ENCODE data around the gene HLA-B.
"Not testable (repeated sequence)": the region's sequence is repeated elsewhere in the genome, so short reads cannot be mapped to it uniquely, and the experiment has no call there.

Gene HLA-B

DNA sequence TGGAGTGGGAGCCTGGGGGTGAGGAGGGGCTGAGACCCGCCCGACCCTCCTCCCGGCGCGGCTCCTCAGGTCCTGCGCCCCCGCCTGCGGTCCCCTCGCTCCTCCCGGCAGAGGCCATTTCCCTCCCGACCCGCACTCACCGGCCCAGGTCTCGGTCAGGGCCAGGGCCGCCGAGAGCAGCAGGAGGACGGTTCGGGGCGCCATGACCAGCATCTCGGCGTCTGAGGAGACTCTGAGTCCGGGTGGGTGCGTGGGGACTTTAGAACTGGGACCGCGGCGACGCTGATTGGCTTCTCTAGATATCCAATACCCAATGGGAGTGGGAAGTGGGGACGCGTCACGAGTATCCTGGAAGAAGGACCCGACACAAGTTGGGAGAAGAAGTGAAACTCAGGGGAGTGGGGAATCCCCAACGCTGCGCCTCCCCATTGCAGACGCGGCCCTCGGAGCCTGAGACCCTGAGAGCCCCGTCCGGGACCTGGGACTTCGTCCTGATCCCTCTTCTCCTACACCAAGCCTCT is at the start of gene HLA-B:
HLA-B (minus strand) TSS at position 234 of the 521 bp plus-strand sequence; CDS start at position 213, 21 bp downstream.
- TF ChIP-seq CTCF (conservative IDR thresholded peaks at IDR 0.05; ENCODE audit: low read length) = no peak
- peak; percentile 81 for DNase-seq (ENCODE audit: low read depth)
- peak within 1 kb of the TSS; percentile 69 for H3K4me3 ChIP-seq (ENCODE audit: low read length)

DNA sequence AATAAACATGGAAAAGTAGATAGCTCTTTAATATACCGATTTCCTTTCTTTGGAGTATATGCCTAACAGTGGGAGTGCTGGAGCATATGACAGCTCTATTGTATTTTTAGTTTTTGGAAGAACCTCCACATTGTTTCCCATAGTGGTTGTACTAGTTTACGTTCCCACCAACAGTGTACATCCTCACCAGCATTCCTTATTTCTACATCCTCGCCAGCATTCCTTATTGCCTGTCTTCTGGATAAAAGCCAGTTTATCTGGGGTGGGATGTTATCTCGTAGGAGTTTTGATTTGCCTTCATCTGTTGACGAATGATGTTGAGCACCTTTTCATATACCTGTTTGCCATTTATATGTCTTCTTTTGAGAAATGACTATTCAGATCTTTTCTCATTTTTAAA is 49.0 kb upstream of the HLA-B start:
- no peak overlapping the region for H3K4me3 ChIP-seq (ENCODE audit: low read length)
- no peak for DNase-seq (ENCODE audit: low read depth)
- TF ChIP-seq CTCF (conservative IDR thresholded peaks at IDR 0.05; ENCODE audit: low read length) = no peak

- not testable (repeated sequence) for DNase-seq (ENCODE audit: low read depth)
- H3K4me3 ChIP-seq (ENCODE audit: low read length) = peak overlapping the region; percentile 82
Observed at GRCh38 chr6:31404061-31404364, 47.0 kb upstream of the HLA-B start.

- DNase-seq (ENCODE audit: low read depth) = peak; percentile 74
- no peak for TF ChIP-seq CTCF (conservative IDR thresholded peaks at IDR 0.05; ENCODE audit: low read length)
- H3K4me3 ChIP-seq (ENCODE audit: low read length) = peak within 1 kb of the TSS; percentile 82
Observed at GRCh38 chr6:31403283-31404060, 46.5 kb upstream of the HLA-B start, which contains the start of gene MICA. Gene MICA, plus strand, starts transcription at chr6:31403595. Its CDS starts 38 bp downstream, at chr6:31403633.

DNA sequence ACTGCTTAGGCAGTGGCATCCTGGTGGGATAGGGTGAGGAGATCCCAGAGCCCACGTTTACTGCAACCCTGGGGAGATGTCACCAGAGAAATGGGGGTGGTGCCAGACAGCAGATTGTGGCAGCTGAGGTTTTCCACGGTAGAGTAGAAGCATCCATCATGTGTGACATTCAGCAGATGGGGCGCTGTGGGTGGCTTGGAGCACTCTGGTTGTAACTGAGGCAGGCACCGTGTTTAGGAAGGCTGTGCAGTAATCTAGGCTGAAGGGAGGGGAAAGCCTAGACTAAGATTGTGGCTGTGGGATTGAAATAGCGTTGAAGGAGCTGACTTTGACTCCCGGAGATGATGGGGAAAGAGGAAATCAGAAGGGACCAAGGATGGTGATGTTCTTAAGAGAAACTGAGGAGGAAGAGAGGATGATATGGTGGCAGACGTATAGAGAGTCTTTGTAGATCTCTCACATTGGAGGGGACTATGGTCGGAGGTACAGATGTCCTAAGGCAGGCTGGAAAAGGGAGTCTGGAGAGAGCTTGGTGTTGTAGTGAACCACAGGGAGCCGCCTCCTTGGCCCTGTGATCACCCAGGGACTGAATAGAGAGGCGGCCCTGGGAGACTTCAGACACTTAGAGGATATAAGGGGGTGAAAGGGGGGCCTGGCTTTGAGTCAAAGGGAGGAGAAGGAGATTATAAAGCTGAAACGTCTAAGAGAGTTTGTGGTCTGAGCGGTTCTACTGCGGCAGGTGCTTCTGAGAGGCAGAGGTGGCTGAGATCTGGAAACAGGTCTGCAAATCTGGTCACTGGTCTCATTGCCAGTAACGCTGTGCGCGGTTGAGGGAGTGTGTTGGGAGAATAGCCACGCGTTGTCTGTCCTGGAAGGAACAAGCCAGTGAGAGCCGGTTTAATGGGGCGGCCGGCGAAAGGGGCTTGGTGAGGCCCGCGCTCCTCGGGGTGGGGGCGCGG is 45.6 kb upstream of the HLA-B start:
- H3K4me3 ChIP-seq (ENCODE audit: low read length) = peak overlapping the region; percentile 82
- TF ChIP-seq CTCF (conservative IDR thresholded peaks at IDR 0.05; ENCODE audit: low read length) = no peak
- no peak for DNase-seq (ENCODE audit: low read depth)

- DNase-seq (ENCODE audit: low read depth) = peak; percentile 88
Observed at GRCh38 chr6:31401403-31401802, 44.4 kb upstream of the HLA-B start.

More at GRCh38 chr6:31401403-31401802, 44.4 kb upstream of the HLA-B start:
- TF ChIP-seq CTCF (conservative IDR thresholded peaks at IDR 0.05; ENCODE audit: low read length) = no peak
- H3K4me3 ChIP-seq (ENCODE audit: low read length) = peak overlapping the region; percentile 84

All from AG10803 (cell line).